K562 (cell line): ENCODE measurements around the gene IQCN. TPM values are rescaled to one million over a fixed set of nuclear protein-coding genes. Genes with fewer than 3 reads are reported as not detected.
A peak's percentile ranks its signal among the peaks of the same experiment; 100 is the strongest.

Source experiments
- BRF1 ChIP-seq: IDR thresholded peaks from 3 replicates; pipeline ENCODE4 v1.6.1; 2011; ENCODE audit warnings: borderline replicate concordance, mild to moderate bottlenecking; ENCODE audit not compliant: insufficient read length; ENCODE audit errors: extremely low read depth
- ESRRB ChIP-seq: fragments of 250-450 bp; sonication (Bioruptor Pico); IDR thresholded peaks from 2 replicates; pipeline ENCODE4 v1.5.0; 2020; ENCODE audit warnings: mild to moderate bottlenecking, moderate library complexity, borderline replicate concordance
- HCFC1 ChIP-seq: IDR thresholded peaks from 2 replicates; pipeline ENCODE4 v1.6.1; 2012; ENCODE audit warnings: low read depth, low read length, improper control_type of control experiment
- JUN ChIP-seq, 2 experiments: sonication (generic) in 1 of 2; formaldehyde crosslinking in 1 of 2; IDR thresholded peaks; 2 replicates each; pipeline versions ENCODE4 v1.6.1 to v1.8.0; 2012 to 2022; ENCODE audit warnings: borderline replicate concordance in 2 of 2, mild to moderate bottlenecking in 2 of 2, improper control_type of control experiment in 1 of 2, low read depth in 1 of 2, low read length in 1 of 2, missing genetic modification reagents in 1 of 2
- MAFG ChIP-seq: fragments of 450-650 bp; conservative IDR thresholded peaks from 2 replicates; pipeline ENCODE4 v1.6.1; 2016; ENCODE audit warnings: missing genetic modification characterization, missing compliant biosample characterization
- POLR2G ChIP-seq: fragments of 200-400 bp; formaldehyde crosslinking; IDR thresholded peaks from 2 replicates; pipeline ENCODE4 v1.6.1; 2017; ENCODE audit warnings: low read depth, mild to moderate bottlenecking, antibody characterized with exemption, low read length, moderate library complexity
- SMAD2 ChIP-seq: fragments of 150-350 bp; IDR thresholded peaks from 2 replicates; pipeline ENCODE4 v1.6.1; 2014; ENCODE audit warnings: low read depth, mild to moderate bottlenecking, low read length
- ZNF140 ChIP-seq: fragments of 250-450 bp; sonication (Bioruptor Pico); IDR thresholded peaks from 2 replicates; pipeline ENCODE4 v1.8.0; 2021; ENCODE audit warnings: moderate library complexity, mild to moderate bottlenecking, inconsistent platforms
- ZNF143 ChIP-seq: sonication (generic); formaldehyde crosslinking; IDR thresholded peaks from 2 replicates; pipeline ENCODE4 v1.9.0; 2022; ENCODE audit warnings: mild to moderate bottlenecking, missing genetic modification reagents
- ZNF263 ChIP-seq: sonication (generic); formaldehyde crosslinking; IDR thresholded peaks from 2 replicates; pipeline ENCODE4 v1.8.0; 2022; ENCODE audit warnings: mild to moderate bottlenecking, missing genetic modification reagents, borderline replicate concordance
- ZNF316 ChIP-seq: fragments of 450-650 bp; IDR thresholded peaks from 2 replicates; pipeline ENCODE4 v1.6.1; 2016
- ZNF76 ChIP-seq: fragments of 250-450 bp; sonication (Bioruptor Pico); IDR thresholded peaks from 2 replicates; pipeline ENCODE4 v1.4.0; 2020; ENCODE audit warnings: mild to moderate bottlenecking, moderate library complexity, borderline replicate concordance
- polyA plus RNA-seq, 8 experiments: library from polyadenylated mRNA; depleted of rRNA in 4 of 8; stranded (reverse) in 5 of 8; unstranded in 3 of 8; fragments of >200 nt; fragmentation: Nextera tagmentation in 2 of 8; fragmentation: Illumina TruSeq in 1 of 8; extraction: Ambion mirVana in 2 of 8; extraction: Trizol in 1 of 8; gene quantifications; 2 replicates each; pipeline versions ENCODE4 v1.2.1 to v1.2.3, GENCODE V29; 2011 to 2014; ENCODE audit warnings: inconsistent platforms in 1 of 8, missing spikeins in 1 of 8
- total RNA-seq, 7 experiments: library from RNA; depleted of rRNA in 6 of 7; stranded (reverse); fragments of >200 nt in 6 of 7; fragmentation: Illumina TruSeq in 2 of 7; extraction: Trizol in 2 of 7; gene quantifications; 2 replicates each; pipeline versions ENCODE4 v1.2.1 to v1.2.3, GENCODE V29; 2011 to 2021; ENCODE audit warnings: low replicate concordance in 1 of 7
- TF ChIP-seq, protein P1 (sequence below): fragments of 450-650 bp; IDR thresholded peaks from 2 replicates; pipeline ENCODE4 v1.6.1; 2016; ENCODE audit warnings: mild to moderate bottlenecking
- TF ChIP-seq, protein P2 (sequence below): sonication (generic); IDR thresholded peaks from 2 replicates; pipeline ENCODE4 v1.6.1; 2016
- TF ChIP-seq, protein P3 (sequence below): sonication (generic); formaldehyde crosslinking; IDR thresholded peaks from 2 replicates; pipeline ENCODE4 v1.9.0; 2022; ENCODE audit warnings: mild to moderate bottlenecking, missing genetic modification reagents
- TF ChIP-seq, protein P4 (sequence below): sonication (generic); formaldehyde crosslinking; IDR thresholded peaks from 2 replicates; pipeline ENCODE4 v1.8.0; 2022; ENCODE audit warnings: mild to moderate bottlenecking, low read depth, missing genetic modification reagents
- TF ChIP-seq, protein P5 (sequence below), 2 experiments: fragments of 150-350 bp in 1 of 2; IDR thresholded peaks; 2 replicates each; pipeline ENCODE4 v1.6.1; 2012 to 2016; ENCODE audit warnings: low read depth in 2 of 2, low read length in 2 of 2, mild to moderate bottlenecking in 1 of 2, moderate library complexity in 1 of 2

Gene IQCN
- total and polyA plus RNA-seq, 9 of the 15 experiments (the other 6 are each of a cell fraction or from before 2014, with no cell fraction given), result 0.01 to 0.07 (median 0.04) TPM; not detected in 3

DNA sequence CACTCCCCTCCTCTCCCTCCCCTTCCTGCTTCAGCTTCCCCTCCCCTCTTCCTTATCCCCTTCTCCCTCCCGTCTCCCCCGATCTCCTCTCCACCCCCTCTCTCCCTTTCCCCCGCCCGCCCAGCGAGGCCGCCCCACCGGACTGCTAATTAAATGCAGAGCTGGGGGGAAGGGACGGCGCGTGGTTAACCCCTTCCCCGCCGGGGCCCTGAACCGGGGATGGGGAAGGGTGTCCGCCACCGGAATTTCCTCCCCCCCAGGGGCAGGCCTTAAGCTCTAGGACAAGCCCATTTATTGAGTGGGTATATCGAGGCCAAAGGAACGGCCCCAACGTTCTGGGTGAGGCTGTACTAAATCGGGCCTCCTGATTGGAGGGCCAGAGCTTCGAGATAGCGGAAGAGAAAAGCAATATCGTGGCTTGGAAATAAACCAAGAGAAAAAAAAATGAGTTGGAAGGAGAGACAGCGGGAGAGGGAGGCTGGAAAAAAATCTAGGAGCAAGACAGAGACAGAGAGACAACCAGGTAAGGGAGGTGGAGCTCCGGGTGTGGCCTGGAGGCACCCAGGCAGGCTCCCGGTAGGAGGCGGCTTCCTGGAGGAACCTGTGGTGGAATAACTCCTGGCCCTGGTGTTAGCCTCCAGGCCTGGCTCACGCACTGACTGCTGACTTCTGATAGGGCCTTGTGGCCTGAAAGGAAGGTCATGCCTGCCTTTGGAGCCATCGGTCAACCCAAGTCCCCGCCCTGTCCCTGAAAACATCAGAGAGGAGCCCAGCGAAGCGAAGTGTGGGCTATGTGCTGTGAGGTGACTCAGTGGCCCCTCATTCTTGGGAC, 18.8 kb upstream of the IQCN start (continued):
- TF ChIP-seq, protein P1, sequence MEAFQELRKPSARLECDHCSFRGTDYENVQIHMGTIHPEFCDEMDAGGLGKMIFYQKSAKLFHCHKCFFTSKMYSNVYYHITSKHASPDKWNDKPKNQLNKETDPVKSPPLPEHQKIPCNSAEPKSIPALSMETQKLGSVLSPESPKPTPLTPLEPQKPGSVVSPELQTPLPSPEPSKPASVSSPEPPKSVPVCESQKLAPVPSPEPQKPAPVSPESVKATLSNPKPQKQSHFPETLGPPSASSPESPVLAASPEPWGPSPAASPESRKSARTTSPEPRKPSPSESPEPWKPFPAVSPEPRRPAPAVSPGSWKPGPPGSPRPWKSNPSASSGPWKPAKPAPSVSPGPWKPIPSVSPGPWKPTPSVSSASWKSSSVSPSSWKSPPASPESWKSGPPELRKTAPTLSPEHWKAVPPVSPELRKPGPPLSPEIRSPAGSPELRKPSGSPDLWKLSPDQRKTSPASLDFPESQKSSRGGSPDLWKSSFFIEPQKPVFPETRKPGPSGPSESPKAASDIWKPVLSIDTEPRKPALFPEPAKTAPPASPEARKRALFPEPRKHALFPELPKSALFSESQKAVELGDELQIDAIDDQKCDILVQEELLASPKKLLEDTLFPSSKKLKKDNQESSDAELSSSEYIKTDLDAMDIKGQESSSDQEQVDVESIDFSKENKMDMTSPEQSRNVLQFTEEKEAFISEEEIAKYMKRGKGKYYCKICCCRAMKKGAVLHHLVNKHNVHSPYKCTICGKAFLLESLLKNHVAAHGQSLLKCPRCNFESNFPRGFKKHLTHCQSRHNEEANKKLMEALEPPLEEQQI, result no peak
- TF ChIP-seq ZNF316 (no peak), ESRRB (0 out of 2 replicates have a peak, but pooled peaks have one; percentile 20), MAFG (tag) (no peak), ZNF263 (no peak; the same call in 1 of the 2 replicates), JUN (IDR thresholded peaks at IDR 0.05; ENCODE audit: borderline replicate concordance, low read depth, low read length) (0 out of 2 replicates have a peak, but pooled peaks have one; percentile 12), JUN (CRISPR knock-in tag; IDR thresholded peaks at IDR 0.05; ENCODE audit: borderline replicate concordance) (no peak), POLR2G (peak; percentile 63), ZNF140 (CRISPR knock-in tag) (no peak), ZNF143 (no peak), SMAD2 (no peak), HCFC1 (0 out of 2 replicates have a peak, but pooled peaks have one; percentile 16), ZNF76 (CRISPR knock-in tag) (no peak), BRF1 (no peak)
- TF ChIP-seq, protein P2, sequence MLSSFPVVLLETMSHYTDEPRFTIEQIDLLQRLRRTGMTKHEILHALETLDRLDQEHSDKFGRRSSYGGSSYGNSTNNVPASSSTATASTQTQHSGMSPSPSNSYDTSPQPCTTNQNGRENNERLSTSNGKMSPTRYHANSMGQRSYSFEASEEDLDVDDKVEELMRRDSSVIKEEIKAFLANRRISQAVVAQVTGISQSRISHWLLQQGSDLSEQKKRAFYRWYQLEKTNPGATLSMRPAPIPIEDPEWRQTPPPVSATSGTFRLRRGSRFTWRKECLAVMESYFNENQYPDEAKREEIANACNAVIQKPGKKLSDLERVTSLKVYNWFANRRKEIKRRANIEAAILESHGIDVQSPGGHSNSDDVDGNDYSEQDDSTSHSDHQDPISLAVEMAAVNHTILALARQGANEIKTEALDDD, result 0 out of 2 replicates have a peak, but pooled peaks have one; percentile 17
- TF ChIP-seq, protein P3, sequence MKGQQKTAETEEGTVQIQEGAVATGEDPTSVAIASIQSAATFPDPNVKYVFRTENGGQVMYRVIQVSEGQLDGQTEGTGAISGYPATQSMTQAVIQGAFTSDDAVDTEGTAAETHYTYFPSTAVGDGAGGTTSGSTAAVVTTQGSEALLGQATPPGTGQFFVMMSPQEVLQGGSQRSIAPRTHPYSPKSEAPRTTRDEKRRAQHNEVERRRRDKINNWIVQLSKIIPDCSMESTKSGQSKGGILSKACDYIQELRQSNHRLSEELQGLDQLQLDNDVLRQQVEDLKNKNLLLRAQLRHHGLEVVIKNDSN, result peak; percentile 45
- TF ChIP-seq, protein P4, sequence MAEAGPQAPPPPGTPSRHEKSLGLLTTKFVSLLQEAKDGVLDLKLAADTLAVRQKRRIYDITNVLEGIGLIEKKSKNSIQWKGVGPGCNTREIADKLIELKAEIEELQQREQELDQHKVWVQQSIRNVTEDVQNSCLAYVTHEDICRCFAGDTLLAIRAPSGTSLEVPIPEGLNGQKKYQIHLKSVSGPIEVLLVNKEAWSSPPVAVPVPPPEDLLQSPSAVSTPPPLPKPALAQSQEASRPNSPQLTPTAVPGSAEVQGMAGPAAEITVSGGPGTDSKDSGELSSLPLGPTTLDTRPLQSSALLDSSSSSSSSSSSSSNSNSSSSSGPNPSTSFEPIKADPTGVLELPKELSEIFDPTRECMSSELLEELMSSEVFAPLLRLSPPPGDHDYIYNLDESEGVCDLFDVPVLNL, result no peak
- TF ChIP-seq, protein P5, sequence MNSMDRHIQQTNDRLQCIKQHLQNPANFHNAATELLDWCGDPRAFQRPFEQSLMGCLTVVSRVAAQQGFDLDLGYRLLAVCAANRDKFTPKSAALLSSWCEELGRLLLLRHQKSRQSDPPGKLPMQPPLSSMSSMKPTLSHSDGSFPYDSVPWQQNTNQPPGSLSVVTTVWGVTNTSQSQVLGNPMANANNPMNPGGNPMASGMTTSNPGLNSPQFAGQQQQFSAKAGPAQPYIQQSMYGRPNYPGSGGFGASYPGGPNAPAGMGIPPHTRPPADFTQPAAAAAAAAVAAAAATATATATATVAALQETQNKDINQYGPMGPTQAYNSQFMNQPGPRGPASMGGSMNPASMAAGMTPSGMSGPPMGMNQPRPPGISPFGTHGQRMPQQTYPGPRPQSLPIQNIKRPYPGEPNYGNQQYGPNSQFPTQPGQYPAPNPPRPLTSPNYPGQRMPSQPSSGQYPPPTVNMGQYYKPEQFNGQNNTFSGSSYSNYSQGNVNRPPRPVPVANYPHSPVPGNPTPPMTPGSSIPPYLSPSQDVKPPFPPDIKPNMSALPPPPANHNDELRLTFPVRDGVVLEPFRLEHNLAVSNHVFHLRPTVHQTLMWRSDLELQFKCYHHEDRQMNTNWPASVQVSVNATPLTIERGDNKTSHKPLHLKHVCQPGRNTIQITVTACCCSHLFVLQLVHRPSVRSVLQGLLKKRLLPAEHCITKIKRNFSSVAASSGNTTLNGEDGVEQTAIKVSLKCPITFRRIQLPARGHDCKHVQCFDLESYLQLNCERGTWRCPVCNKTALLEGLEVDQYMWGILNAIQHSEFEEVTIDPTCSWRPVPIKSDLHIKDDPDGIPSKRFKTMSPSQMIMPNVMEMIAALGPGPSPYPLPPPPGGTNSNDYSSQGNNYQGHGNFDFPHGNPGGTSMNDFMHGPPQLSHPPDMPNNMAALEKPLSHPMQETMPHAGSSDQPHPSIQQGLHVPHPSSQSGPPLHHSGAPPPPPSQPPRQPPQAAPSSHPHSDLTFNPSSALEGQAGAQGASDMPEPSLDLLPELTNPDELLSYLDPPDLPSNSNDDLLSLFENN (IDR thresholded peaks at IDR 0.05; ENCODE audit: low read depth in 2 of 2, low read length in 2 of 2), result 0 out of 4 replicates have a peak, but pooled peaks of 1 of the 2 experiments have one; percentile 7
